Measurements from ENCODE around the gene PSMB3. TPM values are rescaled to one million over a fixed set of nuclear protein-coding genes. Genes with fewer than 3 reads are reported as not detected.

PSMB3 gene
- total and polyA plus RNA-seq, 10 donors = 119 to 235 (median 172) TPM

GRCh38 chr17:38791162-38791561 is 38.6 kb downstream of the PSMB3 start:
- Histone ChIP-seq H3K4me1 (peaks cover 2 to 57% (median 20%) of the 10 kb centered on the region in 6 donors), H3K27ac (no peak overlapping the region), H3K36me3 (peaks cover 0 to 50% (median 10%) of the 10 kb centered on the region in 6 donors), H3K4me3 (no peak overlapping the region), H3K27me3 (replicated peaks in 1 of 7) (no peaks in the 10 kb centered on the region), H3K9me3 (no peaks in the 10 kb centered on the region)
- DNase-seq = no peak
- intact Hi-C loops (cut with DNase I; ENCODE audit: low total_unique reads) = no loop called here
- TF ChIP-seq POLR2A (IDR thresholded peaks at IDR 0.05) (no peak), POLR2AphosphoS5 (IDR thresholded peaks at IDR 0.05) (no peak), CTCF (IDR thresholded peaks at IDR 0.05 in 8 of 11, conservative IDR thresholded peaks at IDR 0.05 in 3 of 11) (no peak)
- WGBS, 5 donors = 80 to 97% (median 95%) methylated on average over 5 of the region's 5 CpGs

- intact Hi-C loops (cut with DNase I; ENCODE audit: low total_unique reads) = no loop called here
Observed at GRCh38 chr17:38794221-38794620, 41.7 kb downstream of the PSMB3 start.

GRCh38 chr17:38796451-38797157 is 44.1 kb downstream of the PSMB3 start:
- Histone ChIP-seq H3K4me3 (peak overlapping the region in 1 of 8 donors; percentile 86), H3K4me1 (peaks cover 15 to 74% (median 42%) of the 10 kb centered on the region in 6 donors), H3K9me3 (no peaks in the 10 kb centered on the region), H3K36me3 (peaks cover 0 to 49% (median 8%) of the 10 kb centered on the region in 6 donors), H3K27ac (peak overlapping the region in 2 of 8 donors; percentile 99 to 100), H3K27me3 (replicated peaks in 1 of 7) (no peaks in the 10 kb centered on the region)
- no peak for TF ChIP-seq CTCF (IDR thresholded peaks at IDR 0.05 in 8 of 11, conservative IDR thresholded peaks at IDR 0.05 in 3 of 11)
- TF ChIP-seq POLR2AphosphoS5 (IDR thresholded peaks at IDR 0.05) = no peak
- TF ChIP-seq POLR2A (IDR thresholded peaks at IDR 0.05) = no peak
- no peak for DNase-seq
- 57 to 83% (median 65%) methylated on average over 5 of the region's 5 CpGs for WGBS, 5 donors
- intact Hi-C loops (cut with DNase I; ENCODE audit: low total_unique reads) = no loop called here

More at GRCh38 chr17:38794221-38794620, 41.7 kb downstream of the PSMB3 start:
- Histone ChIP-seq H3K9me3 (no peaks in the 10 kb centered on the region), H3K4me1 (peaks cover 17 to 84% (median 45%) of the 10 kb centered on the region in 6 donors), H3K27ac (no peak overlapping the region), H3K27me3 (replicated peaks in 1 of 7) (no peaks in the 10 kb centered on the region), H3K36me3 (peaks cover 0 to 42% (median 2%) of the 10 kb centered on the region in 6 donors), H3K4me3 (no peak overlapping the region)
- TF ChIP-seq POLR2AphosphoS5 (IDR thresholded peaks at IDR 0.05) (no peak), CTCF (IDR thresholded peaks at IDR 0.05 in 8 of 11, conservative IDR thresholded peaks at IDR 0.05 in 3 of 11) (no peak), POLR2A (IDR thresholded peaks at IDR 0.05) (no peak)
- DNase-seq = no peak
- 91 to 96% (median 94%) methylated on average over 5 of the region's 5 CpGs for WGBS, 5 donors

- Histone ChIP-seq H3K4me1 (peaks cover 15 to 74% (median 42%) of the 10 kb centered on the region in 6 donors), H3K27ac (peak overlapping the region in 2 of 8 donors; percentile 99 to 100)
Observed at GRCh38 chr17:38797158-38797490, 44.6 kb downstream of the PSMB3 start.

More at GRCh38 chr17:38797158-38797490, 44.6 kb downstream of the PSMB3 start:
- no peak for DNase-seq
- no peaks in the 10 kb centered on the region for H3K9me3 ChIP-seq
- peaks cover 0 to 51% (median 13%) of the 10 kb centered on the region in 6 donors for H3K36me3 ChIP-seq
- WGBS, 5 donors = 71 to 88% (median 76%) methylated on average over 5 of the region's 5 CpGs
- intact Hi-C loops (cut with DNase I; ENCODE audit: low total_unique reads) = no loop called here
- peak overlapping the region in 2 of 8 donors; percentile 86 to 96 for H3K4me3 ChIP-seq
- no peaks in the 10 kb centered on the region for H3K27me3 ChIP-seq (replicated peaks in 1 of 7)
- TF ChIP-seq POLR2AphosphoS5 (IDR thresholded peaks at IDR 0.05) = no peak
- TF ChIP-seq POLR2A (IDR thresholded peaks at IDR 0.05) = no peak
- no peak for TF ChIP-seq CTCF (IDR thresholded peaks at IDR 0.05 in 8 of 11, conservative IDR thresholded peaks at IDR 0.05 in 3 of 11)

All from spleen (tissue), 11 donors.